Inflammatory macrophage treated with lipopolysaccharide for 4 hours (primary cell): ENCODE data around the gene TSPO2.
A peak's percentile ranks its signal among the peaks of the same experiment; 100 is the strongest.

Source experiments
- DNase-seq: peaks from one replicate; pipeline ENCODE4 v3.0.0-alpha.2; 2020

The TSPO2 gene

GRCh38 chr6:41078101-41078500 is 35.8 kb downstream of the TSPO2 start:
- no peak for DNase-seq

GRCh38 chr6:41079080-41079479 is 36.8 kb downstream of the TSPO2 start:
- no peak for DNase-seq

DNA sequence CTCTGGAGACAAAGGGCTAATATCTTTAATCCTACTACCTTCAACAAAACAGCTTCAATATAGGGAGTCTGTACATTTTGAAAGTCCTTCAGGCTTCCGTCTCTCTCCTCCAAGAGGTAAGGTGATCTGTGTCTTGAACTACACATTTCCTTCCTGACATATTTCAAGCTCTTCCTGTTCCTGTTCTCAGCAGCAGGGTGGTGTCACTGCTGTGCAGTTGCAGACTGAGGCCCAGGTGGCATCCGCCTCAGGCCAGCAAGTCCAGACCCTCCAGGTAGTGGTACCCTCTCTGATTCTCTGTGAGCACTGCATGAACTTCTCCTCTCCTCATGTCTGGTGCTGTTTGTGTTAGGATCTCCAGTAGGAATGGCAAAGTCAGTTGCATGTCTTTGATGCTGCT is 38.4 kb downstream of the TSPO2 start:
- no peak for DNase-seq

DNA sequence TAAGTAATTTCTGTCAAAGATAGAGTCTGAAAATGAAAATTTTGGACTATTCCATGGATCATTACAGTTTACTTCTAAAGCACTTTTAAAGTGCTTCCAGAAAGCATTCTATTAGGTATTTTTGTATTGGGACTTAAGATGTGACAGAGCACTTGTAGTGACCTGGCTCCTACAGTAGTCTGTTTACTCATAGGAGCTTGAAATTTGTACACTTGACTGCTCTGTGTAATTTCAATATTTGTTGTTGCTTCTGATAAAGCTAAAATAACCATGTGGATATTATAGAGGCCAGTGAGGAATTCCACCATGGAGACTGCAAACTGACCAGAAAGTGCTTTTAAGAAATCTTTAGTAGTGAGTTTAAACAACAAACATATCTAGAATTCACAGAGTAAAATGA is 40.8 kb downstream of the TSPO2 start:
- no peak for DNase-seq

DNA sequence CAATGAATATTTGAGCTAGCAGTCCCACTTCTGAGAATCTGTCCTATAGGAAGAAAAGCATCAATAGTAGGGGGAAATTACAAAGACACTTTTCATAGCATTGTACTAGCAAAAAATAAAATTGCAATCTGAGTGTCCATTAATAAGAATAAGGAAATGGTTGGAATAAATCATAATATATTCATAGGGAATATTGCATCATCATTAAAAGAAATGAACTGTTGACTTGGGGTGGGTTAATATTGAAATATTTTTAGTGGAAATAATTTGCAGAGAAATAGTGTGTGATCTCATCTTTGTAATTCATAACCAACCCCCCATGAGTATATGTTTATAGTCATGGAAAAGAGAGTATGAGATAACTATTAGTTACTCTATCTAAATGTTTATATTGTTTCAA is 42.9 kb downstream of the TSPO2 start:
- no peak for DNase-seq

DNA sequence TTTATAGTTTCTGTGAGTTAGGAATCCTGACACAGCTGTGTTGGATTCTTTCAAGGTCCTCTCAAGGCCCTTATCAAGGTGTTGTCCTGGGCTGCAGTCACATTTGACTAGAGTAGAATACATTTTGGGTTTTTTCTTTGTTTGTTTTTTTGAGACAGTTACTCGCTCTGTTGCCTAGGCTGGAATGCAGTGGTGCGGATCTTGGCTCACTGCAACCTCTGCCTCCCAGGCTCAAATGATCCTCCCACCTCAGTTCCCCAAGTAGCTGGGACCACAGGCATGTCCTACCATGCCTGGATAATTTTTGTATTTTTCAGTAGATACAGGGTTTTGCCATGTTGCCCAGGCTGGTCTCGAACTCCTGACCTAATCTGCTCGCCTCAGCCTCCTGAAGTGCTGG is 46.2 kb downstream of the TSPO2 start:
- DNase-seq = no peak

GRCh38 chr6:41090841-41091761 is 48.8 kb downstream of the TSPO2 start:
- DNase-seq = no peak

DNA sequence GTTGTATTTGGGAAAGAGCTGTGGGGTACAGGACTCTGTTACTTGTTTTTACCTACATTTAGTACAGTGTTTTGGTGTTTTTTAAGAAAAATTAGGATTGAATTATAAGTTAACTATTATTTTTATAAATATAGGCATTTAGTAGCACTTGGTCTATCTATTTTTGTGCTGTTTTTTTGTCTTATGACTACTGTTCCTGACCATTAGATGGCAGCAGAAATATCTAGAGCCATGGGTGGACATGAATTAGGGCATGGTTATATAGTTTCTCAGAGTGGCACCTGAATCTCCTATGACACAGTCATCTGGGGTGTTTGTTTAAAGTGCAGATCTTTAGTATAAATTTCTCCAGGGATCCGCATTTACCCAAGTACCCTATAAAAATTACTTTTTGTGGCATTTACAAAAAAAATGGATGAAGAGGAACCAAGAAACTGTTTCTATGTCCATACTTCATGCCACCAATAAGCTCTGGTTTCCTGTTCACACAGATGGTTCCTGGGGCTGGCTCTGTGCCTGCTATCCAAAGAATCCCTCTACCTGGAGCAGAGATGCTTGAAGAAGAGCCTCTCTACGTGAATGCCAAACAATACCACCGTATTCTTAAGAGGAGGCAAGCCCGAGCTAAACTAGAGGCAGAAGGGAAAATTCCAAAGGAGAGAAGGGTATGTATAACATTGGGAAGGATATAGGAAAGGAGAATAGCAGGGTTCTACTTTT is 50.3 kb downstream of the TSPO2 start:
- peak; percentile 39 for DNase-seq

- DNase-seq = no peak
Observed at GRCh38 chr6:41093729-41094128, 51.5 kb downstream of the TSPO2 start.
